SK-N-SH (cell line): Measurements from ENCODE around the gene RPS6KA2. TPM values are rescaled to one million over a fixed set of nuclear protein-coding genes. Genes with fewer than 3 reads are reported as not detected.

ENCODE experiments used
- CTCF ChIA-PET: fragments of 300-600, 350-600 bp; formaldehyde crosslinking; extraction: SDS; loops from one replicate; lab custom pipeline; 2021; lab: Yijun Ruan, JAX
- POLR2A ChIA-PET: fragments of 350-600 bp; sonication (Branson Sonifier 250); formaldehyde crosslinking; extraction: SDS; loops from one replicate; lab custom pipeline; 2020; ENCODE audit warnings: antibody characterized with exemption, inconsistent platforms; lab: Yijun Ruan, JAX
- DNase-seq: peaks from one replicate; pipeline ENCODE4 v3.0.0; 2012
- H2AFZ ChIP-seq: fragments of 200-600 bp; sonication (generic); 2 replicates; pipeline ENCODE4 v1.8.1; 2016; ENCODE audit warnings: antibody characterized with exemption, mild to moderate bottlenecking, low read depth
- H3F3A ChIP-seq: fragments of 200-600 bp; sonication (generic); replicated peaks from 2 replicates; pipeline ENCODE3; 2016; ENCODE audit warnings: antibody characterized with exemption, mild to moderate bottlenecking; ENCODE audit not compliant: insufficient read depth
- H3K27ac ChIP-seq, 2 experiments: fragments of 200-500 bp in 1 of 2; fragments of 200-600 bp in 1 of 2; sonication (Bioruptor generic) in 1 of 2; sonication (generic), shearing (Covaris generic) in 1 of 2; 2 replicates each; pipeline versions ENCODE4 v1.5.1 to v1.6.1; 2014 to 2016; ENCODE audit warnings: low read depth in 2 of 2, inconsistent platforms in 1 of 2, low read length in 1 of 2, mild to moderate bottlenecking in 1 of 2, mixed read lengths in 1 of 2
- H3K27me3 ChIP-seq: fragments of 200-600 bp; sonication (generic), shearing (Covaris generic); 2 replicates; pipeline ENCODE4 v1.6.1; 2016; ENCODE audit warnings: mixed run types; ENCODE audit not compliant: insufficient read depth
- H3K36me3 ChIP-seq, 2 experiments: fragments of 200-500 bp in 1 of 2; fragments of 200-600 bp in 1 of 2; sonication (Bioruptor generic) in 1 of 2; sonication (generic) in 1 of 2; replicated peaks in 1 of 2; 2 replicates each; pipeline versions ENCODE3 to v1.5.1; 2014 to 2016; ENCODE audit warnings: low read length in 1 of 2, mild to moderate bottlenecking in 1 of 2; ENCODE audit not compliant: insufficient read depth in 2 of 2, control insufficient read depth in 1 of 2
- H3K4me1 ChIP-seq, 2 experiments: fragments of 200-500 bp in 1 of 2; fragments of 200-600 bp in 1 of 2; sonication (Bioruptor generic) in 1 of 2; sonication (generic), shearing (Covaris generic) in 1 of 2; 2 replicates each; pipeline versions ENCODE4 v1.5.1 to v1.6.1; 2014 to 2016; ENCODE audit warnings: low read depth in 1 of 2, low read length in 1 of 2, mixed run types in 1 of 2; ENCODE audit not compliant: insufficient read depth in 2 of 2, control insufficient read depth in 1 of 2
- H3K4me2 ChIP-seq: fragments of 200-600 bp; sonication (generic), shearing (Covaris generic); 2 replicates; pipeline ENCODE4 v1.6.1; 2017; ENCODE audit warnings: mixed run types
- H3K4me3 ChIP-seq, 2 experiments: fragments of 200-500 bp in 1 of 2; fragments of 200-600 bp in 1 of 2; sonication (Bioruptor generic) in 1 of 2; sonication (generic), shearing (Covaris generic) in 1 of 2; 2 replicates each; pipeline versions ENCODE4 v1.5.1 to v1.8.1; 2014 to 2016; ENCODE audit warnings: low read depth in 2 of 2, inconsistent platforms in 1 of 2, low read length in 1 of 2, mild to moderate bottlenecking in 1 of 2, mixed read lengths in 1 of 2, moderate library complexity in 1 of 2
- H3K79me2 ChIP-seq: fragments of 200-600 bp; sonication (generic); 2 replicates; pipeline ENCODE4 v1.8.1; 2017; ENCODE audit warnings: mild to moderate bottlenecking; ENCODE audit not compliant: insufficient read depth
- H3K9ac ChIP-seq: fragments of 200-600 bp; sonication (generic); 2 replicates; pipeline ENCODE4 v1.6.1; 2017; ENCODE audit warnings: mixed run types
- H3K9me2 ChIP-seq: fragments of 200-600 bp; sonication (generic); 2 replicates; pipeline ENCODE4 v1.6.1; 2017; ENCODE audit warnings: mixed run types
- H3K9me3 ChIP-seq: fragments of 200-600 bp; sonication (generic); 2 replicates; pipeline ENCODE4 v1.6.1; 2017; ENCODE audit warnings: mixed run types, mild to moderate bottlenecking, moderate library complexity
- H4K20me1 ChIP-seq: fragments of 200-600 bp; sonication (generic); 2 replicates; pipeline ENCODE4 v1.6.1; 2017; ENCODE audit warnings: mild to moderate bottlenecking, mixed run types; ENCODE audit not compliant: insufficient read depth
- CHD2 ChIP-seq: fragments of 150-350 bp; IDR thresholded peaks from 2 replicates; pipeline ENCODE4 v1.6.1; 2018; ENCODE audit warnings: low read length; ENCODE audit not compliant: partially characterized antibody
- FOXM1 ChIP-seq: IDR thresholded peaks from 2 replicates; pipeline ENCODE4 v1.4.0; 2012; ENCODE audit warnings: low read depth, mild to moderate bottlenecking
- GABPA ChIP-seq: IDR thresholded peaks from 2 replicates; pipeline ENCODE4 v1.4.0; 2012; ENCODE audit warnings: low read depth, mild to moderate bottlenecking
- GATA2 ChIP-seq: sonication (generic); formaldehyde crosslinking; IDR thresholded peaks from 2 replicates; pipeline ENCODE4 v1.5.0; 2020; ENCODE audit warnings: mild to moderate bottlenecking, missing genetic modification reagents
- MEF2A ChIP-seq: IDR thresholded peaks from 2 replicates; pipeline ENCODE4 v1.4.0; 2012; ENCODE audit warnings: low read depth, borderline replicate concordance
- NFIC ChIP-seq: IDR thresholded peaks from 2 replicates; pipeline ENCODE4 v1.4.0; 2012; ENCODE audit warnings: borderline replicate concordance
- NRF1 ChIP-seq: IDR thresholded peaks from 2 replicates; pipeline ENCODE4 v1.6.1; 2012; ENCODE audit warnings: low read depth, mild to moderate bottlenecking, low read length
- POLR2AphosphoS5 ChIP-seq: IDR thresholded peaks from 2 replicates; pipeline ENCODE4 v1.6.1; 2012; ENCODE audit warnings: low read depth, low read length
- RAD21 ChIP-seq: IDR thresholded peaks from 2 replicates; pipeline ENCODE4 v1.6.1; 2012; ENCODE audit warnings: mild to moderate bottlenecking, low read length
- RFX5 ChIP-seq: IDR thresholded peaks from 2 replicates; pipeline ENCODE4 v1.6.1; 2012; ENCODE audit warnings: mild to moderate bottlenecking, improper control_type of control experiment, low read length
- RXRA ChIP-seq: IDR thresholded peaks from 2 replicates; pipeline ENCODE4 v1.4.0; 2012; ENCODE audit warnings: low read depth, mild to moderate bottlenecking, borderline replicate concordance
- SMC3 ChIP-seq: IDR thresholded peaks from 2 replicates; pipeline ENCODE4 v1.6.1; 2012; ENCODE audit warnings: low read depth, low read length, improper control_type of control experiment
- TAF1 ChIP-seq: IDR thresholded peaks from 2 replicates; pipeline ENCODE4 v1.6.1; 2012; ENCODE audit warnings: low read depth, mild to moderate bottlenecking, low read length, moderate library complexity, borderline replicate concordance
- USF1 ChIP-seq: IDR thresholded peaks from 2 replicates; pipeline ENCODE4 v1.4.0; 2012; ENCODE audit warnings: low read depth, borderline replicate concordance
- WGBS: methylation state at CpG from one replicate; pipeline ENCODE4 v1.1.6; 2017; ENCODE audit warnings: low lambda C conversion rate; 5-methylcytosine and 5-hydroxymethylcytosine counted together
- polyA plus RNA-seq, 3 experiments: library from polyadenylated mRNA; depleted of rRNA; stranded (reverse); fragments of >200 nt; gene quantifications; 2 replicates each; pipeline ENCODE4 v1.2.3, GENCODE V29; 2012
- TF ChIP-seq, protein P1 (sequence below): IDR thresholded peaks from 2 replicates; pipeline ENCODE4 v1.6.1; 2012; ENCODE audit warnings: mild to moderate bottlenecking, low read depth, low read length, moderate library complexity
- TF ChIP-seq, protein P2 (sequence below): fragments of 200-600 bp; sonication (generic); IDR thresholded peaks from 2 replicates; pipeline ENCODE4 v1.6.1; 2017; ENCODE audit warnings: antibody characterized with exemption, mild to moderate bottlenecking, moderate library complexity
- TF ChIP-seq, protein P3 (sequence below): fragments of 150-350 bp; IDR thresholded peaks from 2 replicates; pipeline ENCODE4 v1.6.1; 2017; ENCODE audit warnings: antibody characterized with exemption, low read length, low read depth, borderline replicate concordance

RPS6KA2 gene
- polyA plus RNA-seq, 1 of the 3 experiments (the other 2 are of a cell fraction): 59.5 TPM

DNA sequence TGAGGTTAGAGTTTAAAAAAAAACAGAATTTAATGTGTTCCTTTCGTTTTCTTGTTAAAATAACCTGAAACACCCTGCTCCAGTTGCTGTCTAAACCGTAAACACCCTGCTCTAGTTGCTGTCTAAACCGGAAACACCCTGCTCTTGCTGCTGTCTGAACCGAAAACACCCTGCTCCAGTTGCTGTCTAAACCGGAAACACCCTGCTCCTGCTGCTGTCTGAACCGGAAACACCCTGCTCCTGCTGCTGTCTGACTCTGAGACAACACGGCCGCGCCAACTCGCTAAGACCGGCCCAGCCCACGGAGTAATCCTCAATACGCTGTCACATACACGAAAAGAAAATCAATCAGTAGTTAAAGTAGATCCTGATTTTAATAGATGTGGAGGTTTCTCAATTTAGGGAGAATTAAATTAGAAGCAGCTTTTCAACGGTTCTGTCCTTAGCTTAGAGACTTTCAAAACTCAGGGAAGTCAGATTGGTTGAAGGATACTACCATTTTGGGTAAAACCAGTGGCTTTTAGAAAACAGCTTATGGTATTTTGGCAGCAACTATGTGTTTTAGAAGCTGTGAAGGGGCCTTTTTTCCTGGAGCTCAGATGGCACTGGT, 138.9 kb downstream of the RPS6KA2 start:
- Histone ChIP-seq H3K36me3 (peaks cover 21 to 88% of the 10 kb centered on the region in 2 experiments), H3K79me2 (no peaks in the 10 kb centered on the region), H3K4me2 (no peak overlapping the region), H3K27me3 (no peaks in the 10 kb centered on the region), H4K20me1 (no peaks in the 10 kb centered on the region), H2AFZ (no peak overlapping the region), H3K27ac (peak overlapping the region in 1 of 2 experiments; percentile 36; a peak in 1 of 4 replicates), H3K4me3 (no peak overlapping the region), H3K9me2 (no peaks in the 10 kb centered on the region), H3K9me3 (no peaks in the 10 kb centered on the region), H3K4me1 (peaks cover 0 to 34% of the 10 kb centered on the region in 2 experiments; a peak in 3 of 4 replicates), H3F3A (no peaks in the 10 kb centered on the region), H3K9ac (no peak overlapping the region)
- WGBS: 91% methylated on average over 15 of the region's 15 CpGs
- TF ChIP-seq RAD21 (no peak), NFIC (no peak), GABPA (no peak)
- CTCF ChIA-PET: interaction anchor here (1.0 to 1.2 kb wide), 3 partner anchors 12 to 53 kb away, joined by 3 to 4 read pairs (median 3); no protein-coding TSS in a partner anchor
- DNase-seq: no peak
- POLR2A ChIA-PET: no interaction called here

- Histone ChIP-seq H3K4me2 (no peak overlapping the region), H3F3A (no peaks in the 10 kb centered on the region), H3K9ac (no peak overlapping the region), H3K9me2 (no peaks in the 10 kb centered on the region), H3K36me3 (peaks cover 29 to 94% of the 10 kb centered on the region in 2 experiments), H3K79me2 (no peaks in the 10 kb centered on the region), H2AFZ (no peak overlapping the region), H4K20me1 (no peaks in the 10 kb centered on the region), H3K27me3 (no peaks in the 10 kb centered on the region), H3K4me3 (no peak overlapping the region), H3K27ac (no peak overlapping the region; a peak in 1 of 4 replicates), H3K9me3 (no peaks in the 10 kb centered on the region), H3K4me1 (peaks cover 0 to 28% of the 10 kb centered on the region in 2 experiments; a peak in 3 of 4 replicates)
- no peak for TF ChIP-seq GATA2 (CRISPR knock-in tag)
- no peak for TF ChIP-seq TAF1
- TF ChIP-seq FOXM1: no peak
- no peak for TF ChIP-seq CHD2
- TF ChIP-seq, protein P1, sequence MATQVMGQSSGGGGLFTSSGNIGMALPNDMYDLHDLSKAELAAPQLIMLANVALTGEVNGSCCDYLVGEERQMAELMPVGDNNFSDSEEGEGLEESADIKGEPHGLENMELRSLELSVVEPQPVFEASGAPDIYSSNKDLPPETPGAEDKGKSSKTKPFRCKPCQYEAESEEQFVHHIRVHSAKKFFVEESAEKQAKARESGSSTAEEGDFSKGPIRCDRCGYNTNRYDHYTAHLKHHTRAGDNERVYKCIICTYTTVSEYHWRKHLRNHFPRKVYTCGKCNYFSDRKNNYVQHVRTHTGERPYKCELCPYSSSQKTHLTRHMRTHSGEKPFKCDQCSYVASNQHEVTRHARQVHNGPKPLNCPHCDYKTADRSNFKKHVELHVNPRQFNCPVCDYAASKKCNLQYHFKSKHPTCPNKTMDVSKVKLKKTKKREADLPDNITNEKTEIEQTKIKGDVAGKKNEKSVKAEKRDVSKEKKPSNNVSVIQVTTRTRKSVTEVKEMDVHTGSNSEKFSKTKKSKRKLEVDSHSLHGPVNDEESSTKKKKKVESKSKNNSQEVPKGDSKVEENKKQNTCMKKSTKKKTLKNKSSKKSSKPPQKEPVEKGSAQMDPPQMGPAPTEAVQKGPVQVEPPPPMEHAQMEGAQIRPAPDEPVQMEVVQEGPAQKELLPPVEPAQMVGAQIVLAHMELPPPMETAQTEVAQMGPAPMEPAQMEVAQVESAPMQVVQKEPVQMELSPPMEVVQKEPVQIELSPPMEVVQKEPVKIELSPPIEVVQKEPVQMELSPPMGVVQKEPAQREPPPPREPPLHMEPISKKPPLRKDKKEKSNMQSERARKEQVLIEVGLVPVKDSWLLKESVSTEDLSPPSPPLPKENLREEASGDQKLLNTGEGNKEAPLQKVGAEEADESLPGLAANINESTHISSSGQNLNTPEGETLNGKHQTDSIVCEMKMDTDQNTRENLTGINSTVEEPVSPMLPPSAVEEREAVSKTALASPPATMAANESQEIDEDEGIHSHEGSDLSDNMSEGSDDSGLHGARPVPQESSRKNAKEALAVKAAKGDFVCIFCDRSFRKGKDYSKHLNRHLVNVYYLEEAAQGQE: no peak
- TF ChIP-seq USF1: no peak
- no peak for TF ChIP-seq NFIC
- no peak for TF ChIP-seq NRF1
- TF ChIP-seq POLR2AphosphoS5: no peak
- no peak for TF ChIP-seq RAD21
- no peak for TF ChIP-seq GABPA
- no peak for TF ChIP-seq RFX5
- TF ChIP-seq, protein P2, sequence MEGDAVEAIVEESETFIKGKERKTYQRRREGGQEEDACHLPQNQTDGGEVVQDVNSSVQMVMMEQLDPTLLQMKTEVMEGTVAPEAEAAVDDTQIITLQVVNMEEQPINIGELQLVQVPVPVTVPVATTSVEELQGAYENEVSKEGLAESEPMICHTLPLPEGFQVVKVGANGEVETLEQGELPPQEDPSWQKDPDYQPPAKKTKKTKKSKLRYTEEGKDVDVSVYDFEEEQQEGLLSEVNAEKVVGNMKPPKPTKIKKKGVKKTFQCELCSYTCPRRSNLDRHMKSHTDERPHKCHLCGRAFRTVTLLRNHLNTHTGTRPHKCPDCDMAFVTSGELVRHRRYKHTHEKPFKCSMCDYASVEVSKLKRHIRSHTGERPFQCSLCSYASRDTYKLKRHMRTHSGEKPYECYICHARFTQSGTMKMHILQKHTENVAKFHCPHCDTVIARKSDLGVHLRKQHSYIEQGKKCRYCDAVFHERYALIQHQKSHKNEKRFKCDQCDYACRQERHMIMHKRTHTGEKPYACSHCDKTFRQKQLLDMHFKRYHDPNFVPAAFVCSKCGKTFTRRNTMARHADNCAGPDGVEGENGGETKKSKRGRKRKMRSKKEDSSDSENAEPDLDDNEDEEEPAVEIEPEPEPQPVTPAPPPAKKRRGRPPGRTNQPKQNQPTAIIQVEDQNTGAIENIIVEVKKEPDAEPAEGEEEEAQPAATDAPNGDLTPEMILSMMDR: no peak
- TF ChIP-seq, protein P3, sequence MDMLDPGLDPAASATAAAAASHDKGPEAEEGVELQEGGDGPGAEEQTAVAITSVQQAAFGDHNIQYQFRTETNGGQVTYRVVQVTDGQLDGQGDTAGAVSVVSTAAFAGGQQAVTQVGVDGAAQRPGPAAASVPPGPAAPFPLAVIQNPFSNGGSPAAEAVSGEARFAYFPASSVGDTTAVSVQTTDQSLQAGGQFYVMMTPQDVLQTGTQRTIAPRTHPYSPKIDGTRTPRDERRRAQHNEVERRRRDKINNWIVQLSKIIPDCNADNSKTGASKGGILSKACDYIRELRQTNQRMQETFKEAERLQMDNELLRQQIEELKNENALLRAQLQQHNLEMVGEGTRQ: no peak
- TF ChIP-seq SMC3: no peak
- TF ChIP-seq RXRA: no peak
- TF ChIP-seq MEF2A: no peak
- ChIA-PET CTCF (no interaction called here), POLR2A (no interaction called here)
- DNase-seq: no peak
- WGBS: 91% methylated on average over 11 of the region's 11 CpGs
These were observed 139.9 kb downstream of the RPS6KA2 start for GRCh38 chr6:166487148-166487547.
